Diencephalon (tissue), 1 donor: ENCODE results near the gene PHKA1. TPM values are rescaled to one million over a fixed set of nuclear protein-coding genes. Genes with fewer than 3 reads are reported as not detected.

Source experiments
- small RNA-seq: library from RNA; depleted of rRNA; stranded (forward); fragments of <200 nt; gene quantifications from one replicate; pipeline ENCODE3, GENCODE V24; 2014
- total RNA-seq: library from RNA; depleted of rRNA; stranded (reverse); fragments of >200 nt; gene quantifications from one replicate; pipeline ENCODE4 v1.2.3, GENCODE V29; 2014

The PHKA1 gene
- 5.1 TPM for total RNA-seq

DNA sequence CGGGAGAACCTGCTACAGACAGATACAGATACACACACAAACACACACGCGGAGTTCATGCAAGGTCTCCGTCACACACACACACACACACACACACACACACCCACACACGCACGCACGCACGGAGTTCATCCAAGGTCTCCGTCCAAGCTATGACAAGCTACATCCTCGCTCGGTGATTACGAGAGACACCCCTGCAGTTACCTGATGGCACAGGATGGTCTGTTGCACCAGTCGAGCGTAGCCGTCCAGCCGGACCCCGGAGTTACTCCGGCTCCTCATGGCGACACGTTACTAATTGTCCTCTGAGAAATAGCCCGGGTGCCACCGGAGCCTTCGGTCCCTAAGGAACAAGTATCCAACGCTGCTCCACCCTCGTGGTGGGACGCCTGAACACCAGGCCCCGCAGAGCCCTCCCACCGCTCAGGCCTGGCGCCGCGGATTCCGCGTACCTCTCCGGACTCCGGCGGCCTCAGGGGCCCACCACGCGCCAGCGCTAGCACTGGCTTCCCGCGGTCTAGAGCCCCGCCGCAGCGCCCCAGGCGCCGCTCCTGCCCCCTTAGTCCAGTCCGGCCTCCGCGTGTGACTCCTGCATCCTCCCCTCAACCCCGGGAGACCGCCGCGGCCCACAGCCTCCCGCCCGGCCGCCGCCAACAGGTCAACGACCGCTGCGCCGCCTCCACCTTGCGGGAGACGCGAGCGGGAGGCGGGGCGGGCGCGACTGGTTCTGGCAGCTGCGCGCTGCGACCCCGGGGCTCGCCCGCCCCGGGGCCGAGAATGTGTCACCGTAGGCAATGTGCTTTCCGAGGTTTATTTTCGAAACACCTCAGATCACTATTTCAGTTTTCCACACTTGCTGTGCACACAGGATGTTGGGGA is at the start of gene PHKA1:
TSS of gene PHKA1 (minus strand) at position 708 of the 879 bp plus-strand sequence. CDS start at position 282, 426 bp downstream.

DNA sequence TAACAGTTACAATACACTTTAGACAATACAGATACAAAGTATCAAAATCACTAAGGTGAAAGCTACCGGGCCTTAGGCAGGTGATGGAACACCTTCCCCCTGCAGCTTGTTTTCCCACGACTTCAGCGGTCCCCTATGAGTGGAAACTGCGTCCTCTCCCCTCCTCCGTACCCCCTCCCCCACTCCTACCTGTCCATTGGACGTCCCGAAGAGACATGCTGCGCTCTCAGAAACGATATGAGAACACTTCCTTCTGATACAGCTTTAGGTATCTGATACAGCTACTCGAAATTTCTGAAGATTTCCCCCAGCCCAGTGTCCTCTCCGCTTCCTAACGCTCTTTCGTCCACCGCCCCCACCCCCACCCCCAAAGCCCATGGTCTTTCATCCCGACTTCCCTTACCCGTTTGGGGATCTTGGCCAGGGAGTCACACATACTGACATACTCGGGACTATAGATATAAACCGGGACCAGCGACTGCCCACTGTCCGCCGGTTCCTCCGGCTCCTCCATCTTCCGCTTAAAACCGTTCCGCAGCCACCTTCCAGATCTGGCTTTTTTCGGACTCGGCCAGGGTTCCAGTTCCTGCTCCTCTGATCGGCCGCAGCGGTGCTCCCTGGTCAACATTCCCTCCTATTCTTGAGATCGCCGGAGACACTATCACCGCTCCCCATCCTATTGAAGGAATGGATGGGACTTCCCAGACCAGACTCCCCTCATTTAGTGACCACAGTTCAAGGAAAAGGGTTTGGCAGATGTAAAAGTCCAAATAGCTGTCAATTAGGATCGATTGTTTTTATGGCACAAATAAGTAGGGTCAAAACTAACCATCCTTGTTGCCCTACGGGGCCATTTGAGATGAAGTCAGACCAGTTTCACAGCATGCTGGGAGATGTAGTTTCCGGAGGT is 141.6 kb downstream of the PHKA1 start, which contains the start of gene HDAC8:
TSS of gene HDAC8 (minus strand) at position 596 of the 910 bp plus-strand sequence. CDS start at position 514, 82 bp downstream.

Small RNAs within 50 kb of the gene (small RNA-seq; reads per million reads assigned to genes)
- gene BX295541.1, result not detected
- gene RF00012, result not detected
- 0.13 reads per million for gene RNU1-112P

Other genes starting within 250 kb of the PHKA1 start
- 31.4 TPM for gene HDAC8, start 141.5 kb downstream of the PHKA1 start, total RNA-seq
- gene DMRTC1B, start 62.6 kb upstream of the PHKA1 start, total RNA-seq, result 2.5 TPM
- gene FAM236B, start 68.4 kb upstream of the PHKA1 start, total RNA-seq, result not detected
- not detected for gene FAM236D, start 93.9 kb upstream of the PHKA1 start, total RNA-seq
- gene FAM236C, start 198.3 kb upstream of the PHKA1 start, total RNA-seq, result not detected
- not detected for gene FAM236A, start 223.9 kb upstream of the PHKA1 start, total RNA-seq
- 0.46 TPM for gene DMRTC1, start 229.5 kb upstream of the PHKA1 start, total RNA-seq